T47D (cell line): ENCODE results near the gene CD36.
A peak's percentile ranks its signal among the peaks of the same experiment; 100 is the strongest.

Experiments
- DNase-seq, 2 experiments: peaks; one replicate each; pipeline versions ENCODE4 v3.0.0 to v3.0.0-alpha.2; 2011 to 2012; ENCODE audit warnings: low read depth in 1 of 2, low spot score in 1 of 2
- JUND ChIP-seq: IDR thresholded peaks from 2 replicates; pipeline ENCODE4 v1.6.1; 2012; ENCODE audit warnings: low read depth
- in situ Hi-C: cut with HindIII; loops from 2 replicates; pipeline ENCODE4 v1.10.0; 2016; ENCODE audit warnings: low sequenced_read_pairs, low pct_unique_long_range_greater_than_20kb

The CD36 gene

DNA sequence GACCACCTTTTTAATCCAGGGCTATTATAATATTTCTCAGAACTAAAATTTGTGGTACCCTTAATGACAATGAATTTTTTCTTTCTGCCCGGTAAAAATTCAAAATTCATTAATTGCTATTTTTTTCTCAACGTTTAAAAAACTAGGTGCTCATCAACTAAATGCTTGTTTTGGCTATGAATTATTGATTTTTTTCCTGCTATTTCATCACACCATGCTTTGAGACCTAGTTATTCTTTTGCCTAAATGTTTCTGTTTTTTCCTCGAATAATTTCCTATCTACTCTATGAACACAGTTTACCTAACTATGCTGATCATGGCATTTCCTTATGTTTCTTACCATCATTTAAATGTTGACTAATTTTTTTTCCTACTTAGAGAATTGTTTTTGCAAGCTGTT is 5.6 kb upstream of the CD36 start:
- in situ Hi-C loops: no loop called here
- no peak for DNase-seq
- no peak for TF ChIP-seq JUND

DNA sequence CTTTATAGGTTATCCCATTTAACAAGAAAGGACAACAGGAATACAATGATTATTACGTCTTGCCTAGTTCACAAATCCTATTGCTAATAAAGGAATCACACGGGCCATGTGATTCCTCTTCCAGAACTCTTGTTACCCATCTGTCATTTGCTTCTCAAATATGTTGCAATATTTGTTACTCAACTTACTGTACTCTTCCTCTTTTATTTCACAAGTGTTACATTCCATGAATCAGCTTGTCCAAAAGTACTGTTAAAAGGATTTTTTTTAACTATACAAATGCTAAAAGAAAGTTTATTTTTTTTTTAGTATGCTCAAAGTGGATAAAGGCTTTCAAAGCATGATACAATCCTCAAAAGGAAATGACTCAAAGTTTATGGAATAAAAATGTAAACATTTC is 3.9 kb upstream of the CD36 start:
- in situ Hi-C loops: no loop called here
- no peak for TF ChIP-seq JUND
- DNase-seq: peak in 1 of 2 experiments; percentile 11

DNA sequence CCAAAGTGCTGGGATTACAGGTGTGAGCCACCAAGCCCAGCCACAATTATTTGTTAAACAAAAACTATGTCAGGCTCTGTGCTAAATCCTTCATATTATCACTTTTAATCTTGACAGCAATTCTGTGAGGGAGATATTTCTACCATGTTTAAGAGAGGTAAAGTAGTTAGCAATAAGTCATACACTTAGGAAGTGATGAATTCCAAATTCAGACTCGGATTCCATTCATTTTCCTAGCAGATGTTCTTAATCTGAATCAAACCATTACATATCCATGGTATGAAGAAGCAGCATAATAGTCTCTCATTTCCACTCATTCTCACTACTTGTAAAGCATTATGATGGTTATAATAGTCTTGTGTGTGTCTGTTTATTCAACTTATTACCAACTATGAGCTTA is 2.9 kb upstream of the CD36 start:
- in situ Hi-C loops: no loop called here
- no peak for TF ChIP-seq JUND
- DNase-seq: no peak

DNA sequence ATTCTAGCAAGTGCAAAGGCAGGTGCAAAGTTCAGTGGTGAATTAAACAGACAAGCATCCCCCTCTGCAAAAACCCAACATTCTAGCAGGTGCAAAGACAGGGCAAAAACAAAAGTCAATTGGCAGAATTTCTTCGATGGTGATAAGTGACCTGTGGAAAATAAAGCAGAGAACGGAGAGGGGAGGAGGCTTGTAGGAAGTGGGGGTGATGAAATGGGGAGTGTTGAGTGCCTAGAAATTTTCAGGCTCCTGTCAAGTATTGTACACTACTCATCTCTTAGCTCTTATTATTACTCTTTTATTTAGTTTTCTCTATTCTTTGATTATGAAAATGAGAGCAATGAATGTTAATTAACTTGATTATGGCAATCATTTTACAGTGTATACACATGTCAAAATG is 2.4 kb upstream of the CD36 start:
- no peak for DNase-seq
- in situ Hi-C loops: no loop called here
- TF ChIP-seq JUND: no peak

DNA sequence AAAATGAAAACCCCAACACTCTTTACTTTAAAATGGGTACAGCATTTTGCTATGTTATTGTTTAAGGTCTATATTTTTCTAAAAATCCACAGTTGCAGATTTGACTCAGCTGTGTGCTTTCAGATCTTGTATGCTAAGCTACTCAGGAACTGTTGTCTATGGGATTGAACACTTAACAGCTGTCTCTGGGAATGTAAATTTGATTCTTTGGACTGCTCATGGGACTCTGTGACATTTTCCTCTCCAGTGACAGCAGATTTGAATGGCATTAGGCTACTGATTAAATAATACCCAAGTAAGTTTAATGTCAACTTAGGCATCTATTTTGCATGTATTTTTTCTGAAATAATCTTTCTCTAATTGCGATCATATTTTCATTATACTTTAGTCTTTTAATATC is 1.7 kb upstream of the CD36 start:
- in situ Hi-C loops: no loop called here
- no peak for TF ChIP-seq JUND
- no peak for DNase-seq

DNA sequence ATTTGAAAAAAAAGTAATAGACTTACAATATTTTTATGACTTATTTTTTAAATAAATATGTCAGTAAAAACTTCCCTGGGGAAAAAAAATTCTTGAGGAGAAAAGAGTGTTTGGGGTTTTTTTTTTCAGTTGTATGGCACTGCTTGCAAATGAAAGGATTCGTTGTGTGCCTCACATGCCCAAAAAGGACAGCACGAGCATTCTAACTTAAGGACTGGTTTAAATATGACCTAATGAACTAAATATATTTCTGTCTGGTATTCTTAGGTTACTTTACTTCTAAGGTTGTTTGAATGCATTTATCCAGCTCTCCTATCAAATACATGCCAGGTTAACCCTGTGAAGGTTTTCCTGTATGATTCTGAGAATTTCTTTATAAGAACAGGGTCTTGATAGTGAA is 988 bp upstream of the CD36 start:
- TF ChIP-seq JUND: no peak
- in situ Hi-C loops: no loop called here
- DNase-seq: no peak

DNA sequence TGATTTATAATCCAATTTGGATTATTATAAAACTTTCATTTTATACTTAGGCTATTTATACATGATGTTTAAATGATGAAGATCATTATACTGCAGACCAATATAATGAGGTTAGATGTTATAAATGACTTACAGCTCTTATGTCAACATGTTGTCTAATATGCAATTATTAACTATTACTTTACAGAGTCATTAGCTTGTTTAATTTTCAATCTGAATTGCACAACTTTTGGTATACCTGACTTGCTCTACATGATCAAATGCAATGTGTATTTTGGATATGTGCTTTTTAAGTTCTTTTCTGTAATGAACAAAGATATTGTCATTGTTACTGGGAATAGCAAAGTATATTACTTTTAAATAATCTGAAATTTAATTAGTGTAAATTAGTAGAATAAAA is 569 bp downstream of the CD36 start:
- TF ChIP-seq JUND: no peak
- in situ Hi-C loops: no loop called here
- DNase-seq: no peak

DNA sequence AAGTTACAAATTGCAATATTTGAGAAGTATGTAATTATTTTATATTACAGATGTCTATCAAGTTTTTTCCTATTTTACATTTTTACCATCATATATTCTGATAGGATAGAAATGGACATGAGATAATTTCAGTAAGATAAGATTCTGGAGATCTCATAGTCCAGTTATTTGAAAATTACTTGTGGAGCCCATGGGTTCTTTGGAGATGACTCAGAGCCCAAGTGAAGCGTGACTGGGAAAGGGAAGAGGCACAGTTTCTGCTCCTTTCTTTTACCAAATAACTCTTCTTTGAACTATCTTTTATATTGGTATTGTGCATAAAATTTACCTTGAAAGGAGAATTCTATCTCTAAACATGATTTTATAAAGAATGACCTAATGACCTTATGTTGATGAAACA is 2.4 kb downstream of the CD36 start:
- in situ Hi-C loops: no loop called here
- DNase-seq: no peak
- no peak for TF ChIP-seq JUND

DNA sequence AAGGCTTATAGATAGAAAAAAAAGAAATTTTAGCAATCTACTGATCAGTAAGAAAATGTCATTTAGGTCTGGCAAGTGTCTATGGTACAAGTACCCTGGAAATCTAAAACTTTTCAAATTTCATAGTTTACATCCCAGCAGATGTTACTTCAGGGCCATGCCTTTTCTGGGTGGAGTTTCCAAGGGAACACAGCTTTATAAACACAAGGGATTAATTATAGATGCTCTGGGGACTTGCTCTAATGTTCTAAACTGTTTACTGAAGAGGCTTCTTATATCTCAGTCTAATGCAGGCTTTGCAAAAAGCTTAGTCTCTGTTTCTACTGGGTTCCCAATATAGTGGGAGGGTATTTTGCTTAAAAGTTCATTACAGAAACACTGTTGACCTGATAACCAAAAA is 3.1 kb downstream of the CD36 start:
- in situ Hi-C loops: no loop called here
- no peak for TF ChIP-seq JUND
- DNase-seq: no peak

DNA sequence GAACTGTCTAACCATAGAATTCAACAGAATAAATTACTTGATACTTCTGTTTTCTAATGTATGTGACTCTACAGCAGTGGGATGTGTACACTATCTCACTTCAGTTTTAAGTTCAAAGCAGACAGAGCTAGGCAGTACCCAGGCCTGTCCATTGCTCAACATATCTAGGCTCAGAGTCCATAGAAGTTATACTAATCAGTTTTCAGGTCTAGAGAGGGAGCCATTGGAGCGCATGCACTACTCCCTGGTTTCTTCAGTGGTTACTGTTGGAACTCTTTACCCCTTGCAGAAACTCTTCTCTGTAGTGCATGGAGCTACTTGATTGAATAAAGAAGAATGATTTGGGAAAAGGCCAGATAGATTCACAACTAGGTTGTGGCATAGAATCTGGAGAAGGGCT is 4.4 kb downstream of the CD36 start:
- TF ChIP-seq JUND: no peak
- no peak for DNase-seq
- in situ Hi-C loops: no loop called here

DNA sequence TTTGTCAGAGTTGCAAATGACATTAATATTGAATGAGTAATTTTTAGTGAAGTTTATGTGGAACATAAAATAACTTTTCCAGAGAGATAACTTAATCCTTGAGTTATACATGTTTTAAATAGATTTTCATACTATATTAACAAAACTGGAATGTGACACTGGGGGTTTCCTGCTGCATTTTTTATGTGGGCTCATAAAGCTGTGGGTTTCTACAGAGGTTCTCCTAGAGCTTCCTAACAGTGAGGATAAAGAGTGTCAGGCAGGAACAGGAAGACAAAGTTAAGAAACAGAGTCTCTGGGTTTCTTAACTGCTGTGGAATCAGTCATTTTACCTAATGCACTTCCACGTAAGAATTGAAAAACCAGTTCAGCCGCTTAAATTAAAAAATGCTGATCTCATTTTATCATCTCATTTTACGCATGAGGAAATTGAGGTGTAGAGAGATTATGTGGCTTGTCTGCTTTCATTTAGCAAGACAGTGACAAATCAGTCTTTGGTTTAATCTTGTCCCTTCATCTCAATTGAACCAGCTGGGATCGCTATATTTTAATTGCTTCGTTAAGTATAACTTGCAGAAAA is 5.0 kb downstream of the CD36 start:
- peak in 1 of 2 experiments; percentile 22 for DNase-seq
- in situ Hi-C loops: no loop called here
- TF ChIP-seq JUND: no peak

DNA sequence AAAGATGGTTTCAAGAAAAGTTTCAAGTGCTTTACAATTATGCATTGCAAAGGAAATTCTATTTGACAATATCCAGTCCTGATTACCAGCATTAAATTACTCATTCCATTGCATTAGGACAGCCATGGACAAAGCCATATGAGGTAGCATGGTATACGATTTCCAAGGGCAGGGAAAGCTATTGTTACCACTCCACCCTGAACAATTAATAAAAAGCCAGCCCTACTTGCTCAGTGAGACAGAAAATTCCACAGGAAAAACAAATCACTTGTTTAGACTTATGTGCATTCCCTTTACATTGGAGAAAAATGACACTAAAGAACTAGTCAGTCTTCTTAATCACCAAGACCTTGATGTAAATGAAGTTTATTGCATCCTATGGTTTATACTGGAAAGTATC is 5.6 kb downstream of the CD36 start:
- in situ Hi-C loops: no loop called here
- DNase-seq: no peak
- TF ChIP-seq JUND: no peak

DNA sequence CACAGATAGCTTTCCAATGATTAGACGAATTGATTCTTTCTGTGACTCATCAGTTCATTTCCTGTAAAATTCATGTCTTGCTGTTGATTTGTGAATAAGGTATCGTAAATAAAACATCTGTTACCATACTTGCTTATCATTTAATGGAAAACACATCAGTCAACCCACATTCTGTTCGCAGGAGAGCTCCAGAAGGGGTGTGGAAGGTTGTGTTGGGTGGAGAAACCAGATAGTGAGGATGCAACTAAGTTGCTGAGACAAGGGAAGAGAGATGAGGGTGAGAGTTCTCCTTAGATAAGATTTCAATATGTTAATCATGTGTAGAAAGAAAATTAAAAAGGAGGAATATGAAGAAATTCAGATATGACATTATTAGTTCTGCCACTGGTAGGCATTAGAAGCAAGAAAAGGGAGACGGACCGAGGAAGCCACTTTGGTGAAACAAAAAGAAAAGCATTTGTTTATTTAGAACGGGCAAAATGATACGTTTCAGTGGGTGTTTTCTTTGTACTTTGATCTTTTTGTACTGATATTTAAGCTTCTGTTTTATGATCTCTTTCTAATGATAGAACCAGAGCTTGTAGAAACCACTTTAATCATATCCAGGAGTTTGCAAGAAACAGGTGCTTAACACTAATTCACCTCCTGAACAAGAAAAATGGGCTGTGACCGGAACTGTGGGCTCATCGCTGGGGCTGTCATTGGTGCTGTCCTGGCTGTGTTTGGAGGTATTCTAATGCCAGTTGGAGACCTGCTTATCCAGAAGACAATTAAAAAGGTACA is 7.8 kb downstream of the CD36 start:
- in situ Hi-C loops: no loop called here
- no peak for TF ChIP-seq JUND
- no peak for DNase-seq

DNA sequence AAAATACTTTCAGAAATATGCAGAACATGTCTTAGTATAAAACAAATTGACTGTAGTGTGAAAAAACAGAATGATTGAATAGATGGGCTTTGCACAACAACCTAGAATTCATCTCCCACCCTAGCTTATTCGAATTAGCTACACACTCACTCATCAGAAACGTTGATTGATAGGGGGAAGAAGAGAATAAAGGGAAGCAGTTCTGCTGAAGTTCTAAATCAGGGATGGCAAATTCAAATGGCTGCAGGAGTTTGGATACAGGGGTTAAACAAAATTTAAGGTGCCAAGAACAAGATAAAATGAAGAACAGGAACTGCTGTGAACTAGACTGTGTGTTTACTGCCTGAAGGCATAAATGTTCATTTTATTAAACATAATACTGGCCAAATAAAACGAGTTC is 9.0 kb downstream of the CD36 start:
- in situ Hi-C loops: no loop called here

More for the DNA sequence above, 9.0 kb downstream of the CD36 start:
- TF ChIP-seq JUND: no peak
- no peak for DNase-seq
